ENCODE results near the gene BLOC1S6.

DNA sequence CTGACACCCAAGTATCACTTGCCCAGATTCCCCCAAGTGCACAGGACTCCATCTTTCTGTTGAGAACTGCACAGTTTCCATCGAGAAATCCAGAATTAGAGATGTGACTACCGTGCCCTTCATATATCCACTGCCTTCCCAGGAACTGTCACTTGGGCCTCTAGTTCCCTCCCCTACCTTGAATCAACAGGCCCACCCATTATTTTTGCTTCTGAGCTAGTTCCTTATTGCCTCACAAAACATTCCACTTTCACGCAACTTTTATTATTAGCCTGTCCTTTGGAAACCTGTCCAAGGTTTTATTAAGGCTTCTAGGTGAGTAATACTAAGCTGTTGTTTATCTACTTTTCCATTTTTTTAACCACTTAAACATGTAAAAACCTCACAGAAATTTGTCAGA, 47.5 kb upstream of the BLOC1S6 start:
- TF ChIP-seq POLR2A (IDR thresholded peaks at IDR 0.05; ENCODE audit: low read length) (no peak), GATA1 (IDR thresholded peaks at IDR 0.05; ENCODE audit: low read depth, low read length) (no peak)
